A549 (cell line): Measurements from ENCODE around the gene CABCOCO1.

ENCODE experiments used
- BHLHE40 ChIP-seq: IDR thresholded peaks from 2 replicates; pipeline ENCODE4 v1.6.1; 2012; ENCODE audit warnings: low read depth, low read length, inconsistent platforms
- ESRRA ChIP-seq: fragments of 150-350 bp; IDR thresholded peaks from 2 replicates; pipeline ENCODE4 v1.6.1; 2014; ENCODE audit warnings: mild to moderate bottlenecking, low read length, borderline replicate concordance
- HDAC2 ChIP-seq: fragments of 200-600 bp; sonication (generic); IDR thresholded peaks from 2 replicates; pipeline ENCODE4 v1.6.1; 2016
- JUN ChIP-seq, 2 experiments: fragments of >200 bp; sonication (Bioruptor Twin); formaldehyde crosslinking; IDR thresholded peaks; 2 replicates in 1 of 2; 3 replicates in 1 of 2; pipeline ENCODE4 v1.6.1; 2016 to 2017
- MYC ChIP-seq: IDR thresholded peaks from 2 replicates; pipeline ENCODE4 v1.6.1; 2012; ENCODE audit warnings: mild to moderate bottlenecking, inconsistent platforms, low read length, improper control_type of control experiment, borderline replicate concordance
- NPAS2 ChIP-seq: fragments of 250-450 bp; sonication (Bioruptor Pico); IDR thresholded peaks from 2 replicates; pipeline ENCODE4 v1.8.0; 2022; ENCODE audit warnings: mild to moderate bottlenecking, moderate library complexity, borderline replicate concordance
- POLR2A ChIP-seq: IDR thresholded peaks from 2 replicates; pipeline ENCODE4 v1.6.1; 2012; ENCODE audit warnings: mild to moderate bottlenecking, low read length
- RAD21 ChIP-seq, 2 experiments: fragments of >200 bp in 1 of 2; sonication (Bioruptor Twin) in 1 of 2; formaldehyde crosslinking in 1 of 2; IDR thresholded peaks in 1 of 2; conservative IDR thresholded peaks in 1 of 2; 2 replicates in 1 of 2; 3 replicates in 1 of 2; pipeline ENCODE4 v1.6.1; 2012 to 2018; ENCODE audit warnings: inconsistent platforms in 1 of 2
- TF ChIP-seq, protein P1 (sequence below): IDR thresholded peaks from 2 replicates; pipeline ENCODE4 v1.6.1; 2012
- TF ChIP-seq, protein P2 (sequence below): fragments of >200 bp; sonication (Bioruptor Twin); formaldehyde crosslinking; IDR thresholded peaks from 3 replicates; pipeline ENCODE4 v1.5.1; 2016
- TF ChIP-seq, protein P3 (sequence below): IDR thresholded peaks from 2 replicates; pipeline ENCODE4 v1.6.1; 2012

DNA sequence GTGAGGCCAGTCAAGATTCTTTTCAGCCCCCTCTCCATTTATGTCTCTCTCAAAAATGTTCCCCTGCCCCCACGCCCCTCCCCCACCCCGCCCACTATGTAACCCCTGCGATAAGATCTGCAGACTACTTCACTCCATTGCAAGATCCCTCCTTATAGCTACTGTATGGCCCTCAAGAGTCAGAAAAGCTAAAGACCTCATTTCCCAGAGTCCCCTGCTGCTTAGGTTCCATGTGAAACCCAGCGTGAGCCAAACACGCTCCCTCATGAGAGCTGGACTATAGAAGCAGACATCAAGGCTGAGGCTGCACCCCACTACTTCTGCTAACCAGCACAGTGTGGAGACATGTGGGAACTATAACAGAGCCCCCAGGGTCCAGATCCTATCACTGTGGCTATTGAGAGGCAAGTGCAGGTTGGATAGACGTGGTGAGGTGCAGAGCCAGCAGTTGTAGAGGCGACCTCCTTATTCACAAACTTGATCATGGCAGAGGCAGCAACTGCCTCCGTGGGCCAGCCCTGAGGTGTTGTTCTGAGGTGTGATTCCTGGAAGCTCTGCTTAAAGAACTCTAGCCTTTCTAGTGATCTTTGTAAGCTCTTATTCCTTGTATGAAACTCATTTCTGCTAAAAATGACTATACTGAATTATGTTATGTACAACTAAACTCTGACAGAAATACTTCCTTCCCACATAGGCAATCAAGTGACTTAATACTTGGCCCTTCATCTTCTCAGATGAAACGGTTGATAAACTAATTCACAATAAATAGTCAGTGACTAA is 121.8 kb downstream of the CABCOCO1 start:
- TF ChIP-seq, protein P1, sequence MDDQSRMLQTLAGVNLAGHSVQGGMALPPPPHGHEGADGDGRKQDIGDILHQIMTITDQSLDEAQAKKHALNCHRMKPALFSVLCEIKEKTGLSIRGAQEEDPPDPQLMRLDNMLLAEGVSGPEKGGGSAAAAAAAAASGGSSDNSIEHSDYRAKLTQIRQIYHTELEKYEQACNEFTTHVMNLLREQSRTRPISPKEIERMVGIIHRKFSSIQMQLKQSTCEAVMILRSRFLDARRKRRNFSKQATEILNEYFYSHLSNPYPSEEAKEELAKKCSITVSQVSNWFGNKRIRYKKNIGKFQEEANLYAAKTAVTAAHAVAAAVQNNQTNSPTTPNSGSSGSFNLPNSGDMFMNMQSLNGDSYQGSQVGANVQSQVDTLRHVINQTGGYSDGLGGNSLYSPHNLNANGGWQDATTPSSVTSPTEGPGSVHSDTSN = no peak
- TF ChIP-seq, protein P2, sequence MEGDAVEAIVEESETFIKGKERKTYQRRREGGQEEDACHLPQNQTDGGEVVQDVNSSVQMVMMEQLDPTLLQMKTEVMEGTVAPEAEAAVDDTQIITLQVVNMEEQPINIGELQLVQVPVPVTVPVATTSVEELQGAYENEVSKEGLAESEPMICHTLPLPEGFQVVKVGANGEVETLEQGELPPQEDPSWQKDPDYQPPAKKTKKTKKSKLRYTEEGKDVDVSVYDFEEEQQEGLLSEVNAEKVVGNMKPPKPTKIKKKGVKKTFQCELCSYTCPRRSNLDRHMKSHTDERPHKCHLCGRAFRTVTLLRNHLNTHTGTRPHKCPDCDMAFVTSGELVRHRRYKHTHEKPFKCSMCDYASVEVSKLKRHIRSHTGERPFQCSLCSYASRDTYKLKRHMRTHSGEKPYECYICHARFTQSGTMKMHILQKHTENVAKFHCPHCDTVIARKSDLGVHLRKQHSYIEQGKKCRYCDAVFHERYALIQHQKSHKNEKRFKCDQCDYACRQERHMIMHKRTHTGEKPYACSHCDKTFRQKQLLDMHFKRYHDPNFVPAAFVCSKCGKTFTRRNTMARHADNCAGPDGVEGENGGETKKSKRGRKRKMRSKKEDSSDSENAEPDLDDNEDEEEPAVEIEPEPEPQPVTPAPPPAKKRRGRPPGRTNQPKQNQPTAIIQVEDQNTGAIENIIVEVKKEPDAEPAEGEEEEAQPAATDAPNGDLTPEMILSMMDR = no peak
- TF ChIP-seq, protein P3, sequence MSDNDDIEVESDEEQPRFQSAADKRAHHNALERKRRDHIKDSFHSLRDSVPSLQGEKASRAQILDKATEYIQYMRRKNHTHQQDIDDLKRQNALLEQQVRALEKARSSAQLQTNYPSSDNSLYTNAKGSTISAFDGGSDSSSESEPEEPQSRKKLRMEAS = no peak
- TF ChIP-seq RAD21 (conservative IDR thresholded peaks at IDR 0.05 in 1 of 2, IDR thresholded peaks at IDR 0.05 in 1 of 2) (no peak), BHLHE40 (no peak), HDAC2 (no peak), MYC (no peak), NPAS2 (CRISPR knock-in tag) (no peak), POLR2A (no peak), ESRRA (no peak), JUN (IDR thresholded peaks at IDR 0.05) (no peak)
